HepG2 (cell line): Measurements from ENCODE around the gene ITGB5. TPM values are rescaled to one million over a fixed set of nuclear protein-coding genes. Genes with fewer than 3 reads are reported as not detected.

Experiments
- BORCS8-MEF2B ChIP-seq: sonication (generic); formaldehyde crosslinking; IDR thresholded peaks from 2 replicates; pipeline ENCODE4 v1.8.0; 2022; ENCODE audit warnings: mild to moderate bottlenecking, missing genetic modification reagents
- CBX5 ChIP-seq: sonication (generic); formaldehyde crosslinking; IDR thresholded peaks from 2 replicates; pipeline ENCODE4 v1.4.0; 2020; ENCODE audit warnings: missing genetic modification reagents, borderline replicate concordance
- CEBPB ChIP-seq: IDR thresholded peaks from 2 replicates; pipeline ENCODE4 v1.6.1; 2011; ENCODE audit warnings: low read depth, low read length, improper control_type of control experiment, borderline replicate concordance
- CREB1 ChIP-seq, 2 experiments: fragments of 450-650 bp in 1 of 2; IDR thresholded peaks; 2 replicates each; pipeline ENCODE4 v1.6.1; 2016 to 2017; ENCODE audit warnings: control low read depth in 1 of 2, mild to moderate bottlenecking in 1 of 2, missing compliant biosample characterization in 1 of 2, missing genetic modification characterization in 1 of 2
- DR1 ChIP-seq: sonication (generic); formaldehyde crosslinking; IDR thresholded peaks from 2 replicates; pipeline ENCODE4 v1.8.0; 2021; ENCODE audit warnings: mild to moderate bottlenecking, missing genetic modification reagents, inconsistent platforms
- FOXJ3 ChIP-seq: sonication (generic); formaldehyde crosslinking; IDR thresholded peaks from 2 replicates; pipeline ENCODE4 v1.4.0; 2020; ENCODE audit warnings: missing genetic modification reagents, mild to moderate bottlenecking, borderline replicate concordance
- KDM1A ChIP-seq: IDR thresholded peaks from 2 replicates; pipeline ENCODE4 v1.6.1; 2016; ENCODE audit warnings: missing compliant biosample characterization
- KLF6 ChIP-seq: IDR thresholded peaks from 2 replicates; pipeline ENCODE4 v1.8.0; 2016; ENCODE audit warnings: missing biosample characterization, missing genetic modification reagents
- LCORL ChIP-seq, 2 experiments: fragments of 450-650 bp in 1 of 2; sonication (generic) in 1 of 2; formaldehyde crosslinking in 1 of 2; IDR thresholded peaks; 2 replicates each; pipeline versions ENCODE4 v1.5.0 to v1.6.1; 2017 to 2020; ENCODE audit warnings: antibody characterized with exemption in 1 of 2, missing genetic modification reagents in 1 of 2
- MAX ChIP-seq: IDR thresholded peaks from 2 replicates; pipeline ENCODE4 v1.6.1; 2012; ENCODE audit warnings: inconsistent platforms
- MIER3 ChIP-seq: IDR thresholded peaks from 2 replicates; pipeline ENCODE4 v1.6.1; 2016; ENCODE audit warnings: missing compliant biosample characterization, borderline replicate concordance
- NCOR1 ChIP-seq: fragments of 200-600 bp; sonication (generic); IDR thresholded peaks from 2 replicates; pipeline ENCODE4 v1.7.0; 2017; ENCODE audit warnings: antibody characterized with exemption, low read length, borderline replicate concordance
- NR2C2 ChIP-seq: sonication (generic); formaldehyde crosslinking; IDR thresholded peaks from 2 replicates; pipeline ENCODE4 v1.4.0; 2020; ENCODE audit warnings: missing genetic modification reagents, mild to moderate bottlenecking, moderate library complexity, borderline replicate concordance
- SALL1 ChIP-seq: sonication (generic); formaldehyde crosslinking; IDR thresholded peaks from 2 replicates; pipeline ENCODE4 v1.8.0; 2022; ENCODE audit warnings: mild to moderate bottlenecking, missing genetic modification reagents
- SKI ChIP-seq: fragments of 450-650 bp; IDR thresholded peaks from one replicate; pipeline ENCODE4 v1.6.1; 2018; ENCODE audit warnings: mild to moderate bottlenecking; ENCODE audit not compliant: partially characterized antibody
- THRA ChIP-seq: sonication (generic); formaldehyde crosslinking; IDR thresholded peaks from 2 replicates; pipeline ENCODE4 v1.4.0; 2020; ENCODE audit warnings: missing genetic modification reagents, borderline replicate concordance
- ZC3H4 ChIP-seq: sonication (generic); formaldehyde crosslinking; IDR thresholded peaks from 2 replicates; pipeline ENCODE4 v1.4.0; 2020; ENCODE audit warnings: missing genetic modification reagents, borderline replicate concordance
- ZMYM2 ChIP-seq: sonication (generic); formaldehyde crosslinking; IDR thresholded peaks from 2 replicates; pipeline ENCODE4 v1.8.0; 2022; ENCODE audit warnings: mild to moderate bottlenecking, missing genetic modification reagents
- ZNF160 ChIP-seq: sonication (generic); formaldehyde crosslinking; IDR thresholded peaks from 2 replicates; pipeline ENCODE4 v1.8.0; 2022; ENCODE audit warnings: mild to moderate bottlenecking, inconsistent platforms, missing genetic modification reagents
- ZNF296 ChIP-seq: sonication (generic); formaldehyde crosslinking; conservative IDR thresholded peaks from 2 replicates; pipeline ENCODE4 v1.5.0; 2020; ENCODE audit warnings: mild to moderate bottlenecking, missing genetic modification reagents
- ZNF441 ChIP-seq: sonication (generic); formaldehyde crosslinking; IDR thresholded peaks from 2 replicates; pipeline ENCODE4 v1.7.0; 2021; ENCODE audit warnings: missing genetic modification reagents, borderline replicate concordance
- ZNF768 ChIP-seq: sonication (generic); formaldehyde crosslinking; IDR thresholded peaks from 2 replicates; pipeline ENCODE4 v1.4.0; 2020; ENCODE audit warnings: missing genetic modification reagents
- polyA plus RNA-seq, 8 experiments: library from polyadenylated mRNA; depleted of rRNA in 3 of 8; stranded (reverse) in 7 of 8; unstranded in 1 of 8; fragments of >200 nt; fragmentation: Illumina TruSeq in 4 of 8; extraction: Trizol in 4 of 8; gene quantifications; 2 replicates each; pipeline versions ENCODE4 v1.2.1 to v1.2.3, GENCODE V29; 2011 to 2016; ENCODE audit warnings: low read depth in 4 of 8, missing spikeins in 1 of 8, mixed read lengths in 1 of 8; ENCODE audit not compliant: insufficient read depth in 1 of 8
- total RNA-seq, 5 experiments: library from RNA; depleted of rRNA; stranded (reverse); fragments of >200 nt; fragmentation: Illumina TruSeq; extraction: Trizol; gene quantifications; 2 replicates each; pipeline ENCODE4 v1.2.3, GENCODE V29; 2016; ENCODE audit warnings: low read depth in 1 of 5

Gene ITGB5
- total and polyA plus RNA-seq, 2 of the 13 experiments (the other 11 are each of a cell fraction or from before 2014, with no cell fraction given) = 74.1 to 343 TPM

- TF ChIP-seq ZNF768 (peak; percentile 29; the same call in 1 of the 2 replicates), KDM1A (CRISPR knock-in tag) (peak; percentile 82; the same call in 1 of the 2 replicates), ZNF296 (no peak), MIER3 (CRISPR knock-in tag) (peak; percentile 58; the same call in 1 of the 2 replicates), CBX5 (CRISPR knock-in tag) (peak; percentile 70; the same call in 1 of the 2 replicates), SKI (peak; percentile 70), NR2C2 (CRISPR knock-in tag) (peak; percentile 68), CEBPB (peak; percentile 86), MAX (peak; percentile 52), CREB1 (IDR thresholded peaks at IDR 0.05) (peak; percentile 15; the same call in 1 of the 2 replicates), CREB1 (CRISPR knock-in tag; IDR thresholded peaks at IDR 0.05) (no peak), FOXJ3 (CRISPR knock-in tag) (no peak), SALL1 (CRISPR knock-in tag) (peak; percentile 54), THRA (CRISPR knock-in tag) (peak; percentile 88; the same call in 1 of the 2 replicates), ZMYM2 (CRISPR knock-in tag) (peak; percentile 98), LCORL (IDR thresholded peaks at IDR 0.05) (no peak), LCORL (CRISPR knock-in tag; IDR thresholded peaks at IDR 0.05) (peak; percentile 61; the same call in 1 of the 2 replicates), KLF6 (no peak), ZNF160 (CRISPR knock-in tag) (no peak), NCOR1 (peak; percentile 81; the same call in 1 of the 2 replicates), ZNF441 (CRISPR knock-in tag) (0 out of 2 replicates have a peak, but pooled peaks have one; percentile 6), BORCS8-MEF2B (CRISPR knock-in tag) (no peak), ZC3H4 (CRISPR knock-in tag) (no peak), DR1 (no peak)
Measured at GRCh38 chr3:124730941-124731297, 156.2 kb downstream of the ITGB5 start (continued).
